Naive thymus-derived CD8-positive, alpha-beta T cell (primary cell): ENCODE data around the gene CLIP3. TPM values are rescaled to one million over a fixed set of nuclear protein-coding genes. Genes with fewer than 3 reads are reported as not detected.
"Not testable (repeated sequence)": the region's sequence is repeated elsewhere in the genome, so short reads cannot be mapped to it uniquely, and the experiment has no call there.

ENCODE experiments used
- ATAC-seq, 2 donors: fragments of 150-1000 bp; cut with Tn5 transposase in 1 of 2; sonication (Bioruptor Pico), chemical (Tn5 transposase) in 1 of 2; 1 replicate in 1 of 2; 2 replicates in 1 of 2; pipeline ENCODE4 v1.10.0; 2021; ENCODE audit warnings: mild to moderate bottlenecking in 2 of 2, moderate library complexity in 2 of 2
- POLR2A ChIA-PET: fragments of 350-600 bp; sonication (Branson Sonifier 250); formaldehyde crosslinking; loops from one replicate; lab custom pipeline; 2021; ENCODE audit warnings: antibody characterized with exemption; lab: Charles Lee
- DNase-seq, 10 donors: peaks; one replicate each; pipeline versions ENCODE4 v3.0.0 to v3.0.0-alpha.2; 2020 to 2022
- H3K27ac Mint-ChIP-seq, 10 donors: one replicate each; pipeline ENCODE4 v1.8.0; 2020 to 2022; ENCODE audit warnings: mild to moderate bottlenecking in 10 of 10, mixed read lengths in 10 of 10, moderate library complexity in 4 of 10, inconsistent platforms in 1 of 10
- H3K27me3 Mint-ChIP-seq, 5 donors: one replicate each; pipeline ENCODE4 v1.8.0; 2021 to 2022; ENCODE audit warnings: mixed read lengths in 5 of 5
- H3K36me3 Mint-ChIP-seq, 3 donors: one replicate each; pipeline ENCODE4 v1.8.0; 2020 to 2022; ENCODE audit warnings: mixed read lengths in 3 of 3, mild to moderate bottlenecking in 2 of 3, inconsistent platforms in 1 of 3
- H3K4me1 Mint-ChIP-seq, 4 donors: one replicate each; pipeline ENCODE4 v1.8.0; 2021 to 2022; ENCODE audit warnings: mixed read lengths in 4 of 4
- H3K4me3 Mint-ChIP-seq, 10 donors: one replicate each; pipeline ENCODE4 v1.8.0; 2020 to 2022; ENCODE audit warnings: mild to moderate bottlenecking in 10 of 10, mixed read lengths in 10 of 10, moderate library complexity in 6 of 10, inconsistent platforms in 1 of 10
- H3K9me3 Mint-ChIP-seq, 9 donors: one replicate each; pipeline ENCODE4 v1.8.0; 2020 to 2022; ENCODE audit warnings: mixed read lengths in 9 of 9, mild to moderate bottlenecking in 3 of 9, inconsistent platforms in 1 of 9, moderate library complexity in 1 of 9
- polyA plus RNA-seq, 3 donors: library from polyadenylated mRNA; unstranded; fragments of 300-500 nt; fragmentation: Illumina TruSeq; gene quantifications; one replicate each; pipeline ENCODE4 v1.2.3, GENCODE V29; 2021
- total RNA-seq, 8 experiments: library from RNA in 2 of 8; stranded (reverse) in 2 of 8; gene quantifications; one replicate each; pipeline ENCODE4 v1.2.3 and lab custom pipeline; 2021 to 2026

The CLIP3 gene
- total and polyA plus RNA-seq, 5 experiments from 2014 or later = 1.3 to 2.6 (median 1.6) TPM; not detected in 1

GRCh38 chr19:36041831-36042230 is 9.2 kb upstream of the CLIP3 start:
- ATAC-seq (no peak), DNase-seq (no peak)
- H3K4me3 Mint-ChIP-seq = no peak overlapping the region
- H3K36me3 Mint-ChIP-seq = peaks cover 0 to 35% (median 5%) of the 10 kb centered on the region in 3 donors
- peaks cover 6 to 15% (median 10%) of the 10 kb centered on the region in 4 donors for H3K4me1 Mint-ChIP-seq
- POLR2A ChIA-PET = no interaction called here
- H3K27ac Mint-ChIP-seq = peak overlapping the region in 1 of 10 donors; percentile 27
- H3K27me3 Mint-ChIP-seq = no peaks in the 10 kb centered on the region
- no peaks in the 10 kb centered on the region for H3K9me3 Mint-ChIP-seq

DNA sequence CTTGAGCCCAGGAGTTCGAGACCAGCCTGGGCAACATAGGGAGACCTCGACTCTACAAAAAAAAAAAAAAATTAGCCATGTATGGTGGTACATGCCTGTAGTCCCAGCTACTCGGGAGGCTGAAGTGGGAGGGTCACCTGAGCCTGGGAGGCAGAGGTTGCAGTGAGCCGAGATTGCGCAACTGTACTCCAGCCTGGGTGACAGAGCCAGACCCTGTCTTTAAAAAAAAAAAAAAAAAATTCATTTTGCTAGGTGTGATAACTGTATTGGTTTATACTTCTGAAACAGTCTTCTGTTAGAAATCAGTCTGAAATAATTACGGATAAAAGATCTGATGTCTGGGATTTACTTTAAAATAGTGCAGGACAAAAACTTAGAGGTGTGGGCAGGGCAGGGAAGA is 8.4 kb upstream of the CLIP3 start:
- H3K27me3 Mint-ChIP-seq, POLR2A ChIA-PET, DNase-seq, H3K9me3 Mint-ChIP-seq, H3K27ac Mint-ChIP-seq, H3K4me3 Mint-ChIP-seq, ATAC-seq: not testable (repeated sequence)
- Mint-ChIP-seq H3K4me1 (peaks cover 8 to 12% (median 10%) of the 10 kb centered on the region in 4 donors), H3K36me3 (peaks cover 0 to 35% (median 5%) of the 10 kb centered on the region in 3 donors)

- Mint-ChIP-seq H3K27ac (no peak overlapping the region), H3K4me1 (peaks cover 13 to 18% (median 14%) of the 10 kb centered on the region in 4 donors), H3K9me3 (no peaks in the 10 kb centered on the region), H3K4me3 (no peak overlapping the region), H3K36me3 (peaks cover 0 to 38% (median 2%) of the 10 kb centered on the region in 3 donors), H3K27me3 (no peaks in the 10 kb centered on the region)
- DNase-seq = no peak
- POLR2A ChIA-PET = no interaction called here
- no peak for ATAC-seq
Measured at GRCh38 chr19:36040495-36040894, 7.8 kb upstream of the CLIP3 start.

DNA sequence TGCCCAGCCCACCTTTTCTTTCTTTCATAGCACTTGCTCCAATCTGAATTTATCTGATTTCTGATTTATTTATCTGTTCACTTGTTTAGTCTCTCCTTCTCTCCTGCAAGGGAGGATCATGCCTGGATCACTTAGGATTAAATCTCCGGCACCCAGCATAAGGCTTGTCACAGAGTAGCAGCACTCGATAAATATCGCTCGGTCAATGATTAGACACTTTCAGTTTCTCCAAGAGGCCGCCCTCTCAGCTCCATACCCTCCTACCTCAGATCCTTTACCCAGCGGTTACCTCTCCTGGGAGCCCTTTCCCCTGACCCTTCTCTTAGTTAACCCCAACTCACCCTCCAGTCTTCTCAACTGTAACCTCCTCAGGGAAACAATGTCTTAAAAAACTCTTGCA is 1.4 kb downstream of the CLIP3 start:
- Mint-ChIP-seq H3K27ac (peak overlapping the region in 2 of 10 donors; percentile 47 to 52), H3K9me3 (no peaks in the 10 kb centered on the region), H3K4me3 (peak overlapping the region in 2 of 10 donors; percentile 4 to 22), H3K36me3 (peaks cover 0 to 17% (median 11%) of the 10 kb centered on the region in 3 donors), H3K27me3 (peaks cover 0 to 3% (median 0%) of the 10 kb centered on the region in 5 donors), H3K4me1 (peaks cover 17 to 34% (median 24%) of the 10 kb centered on the region in 4 donors)
- ATAC-seq (no peak), DNase-seq (no peak)
- POLR2A ChIA-PET = interaction anchor here (0.5 kb wide), 1 partner anchor 730 kb away, joined by 3 read pairs; no protein-coding TSS in a partner anchor

GRCh38 chr19:36030264-36031148 is 2.2 kb downstream of the CLIP3 start:
- ATAC-seq = no peak

DNA sequence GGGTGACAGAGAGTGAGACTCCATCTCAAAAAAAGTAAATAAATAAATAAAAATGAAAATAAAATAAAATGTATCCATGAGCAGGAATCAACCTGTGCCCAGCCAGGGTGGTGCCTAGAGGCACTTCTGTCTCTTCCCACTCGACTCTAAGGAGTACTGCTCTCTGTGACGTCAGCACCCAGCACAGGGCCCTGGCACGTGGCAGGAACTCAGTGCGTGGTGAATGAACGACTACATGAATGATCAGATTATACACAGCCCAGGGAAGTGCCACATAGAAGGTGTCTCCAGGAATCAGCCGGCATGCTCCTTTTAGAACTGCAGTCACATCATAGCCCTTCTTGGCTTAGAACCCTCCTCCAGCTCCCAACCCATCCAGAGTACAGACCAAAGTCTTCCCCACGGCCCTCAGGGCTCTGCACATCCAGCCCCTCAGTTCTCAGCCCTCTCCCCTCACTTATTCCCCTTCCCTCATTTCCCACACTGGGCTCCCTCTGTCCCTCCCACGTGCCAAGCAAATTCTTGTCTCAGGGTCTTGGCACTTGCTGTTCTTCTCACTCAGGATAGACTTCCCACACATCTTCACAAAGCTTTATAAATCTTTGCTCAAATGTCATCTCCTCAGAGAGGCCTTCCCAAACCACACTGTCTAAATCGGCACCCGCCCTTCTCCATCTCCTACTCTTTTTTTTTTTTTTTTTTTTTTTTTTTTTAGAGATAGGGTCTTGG is 4.2 kb downstream of the CLIP3 start:
- H3K4me3 Mint-ChIP-seq = no peak overlapping the region
- H3K27ac Mint-ChIP-seq = peak overlapping the region in 3 of 10 donors; percentile 62 to 82 (median 76)
- no peaks in the 10 kb centered on the region for H3K9me3 Mint-ChIP-seq
- POLR2A ChIA-PET = no interaction called here
- DNase-seq (no peak), ATAC-seq (no peak)
- H3K27me3 Mint-ChIP-seq = peaks cover 0 to 3% (median 0%) of the 10 kb centered on the region in 5 donors
- peaks cover 5 to 15% (median 10%) of the 10 kb centered on the region in 4 donors for H3K4me1 Mint-ChIP-seq
- peaks cover 0 to 15% (median 15%) of the 10 kb centered on the region in 3 donors for H3K36me3 Mint-ChIP-seq

More at GRCh38 chr19:36030264-36031148, 2.2 kb downstream of the CLIP3 start:
- Mint-ChIP-seq H3K27ac (peak overlapping the region in 2 of 10 donors; percentile 34 to 70), H3K4me1 (peaks cover 13 to 29% (median 19%) of the 10 kb centered on the region in 4 donors), H3K4me3 (peak overlapping the region in 1 of 10 donors; percentile 17), H3K36me3 (peaks cover 0 to 14% (median 12%) of the 10 kb centered on the region in 3 donors), H3K27me3 (peaks cover 0 to 3% (median 0%) of the 10 kb centered on the region in 5 donors), H3K9me3 (no peaks in the 10 kb centered on the region)
- no peak for DNase-seq
- POLR2A ChIA-PET = interaction anchor here (0.5 to 0.6 kb wide), 2 partner anchors 20 to 729 kb away, joined by 3 read pairs; no protein-coding TSS in a partner anchor

GRCh38 chr19:36027696-36028095 is 5.0 kb downstream of the CLIP3 start:
- Mint-ChIP-seq H3K27ac (peak overlapping the region in 1 of 10 donors; percentile 27), H3K4me1 (peaks cover 4 to 11% (median 5%) of the 10 kb centered on the region in 4 donors), H3K9me3 (no peaks in the 10 kb centered on the region), H3K27me3 (peaks cover 0 to 3% (median 0%) of the 10 kb centered on the region in 5 donors), H3K36me3 (peaks cover 0 to 21% (median 20%) of the 10 kb centered on the region in 3 donors), H3K4me3 (no peak overlapping the region)
- no peak for ATAC-seq
- no peak for DNase-seq
- POLR2A ChIA-PET = no interaction called here

DNA sequence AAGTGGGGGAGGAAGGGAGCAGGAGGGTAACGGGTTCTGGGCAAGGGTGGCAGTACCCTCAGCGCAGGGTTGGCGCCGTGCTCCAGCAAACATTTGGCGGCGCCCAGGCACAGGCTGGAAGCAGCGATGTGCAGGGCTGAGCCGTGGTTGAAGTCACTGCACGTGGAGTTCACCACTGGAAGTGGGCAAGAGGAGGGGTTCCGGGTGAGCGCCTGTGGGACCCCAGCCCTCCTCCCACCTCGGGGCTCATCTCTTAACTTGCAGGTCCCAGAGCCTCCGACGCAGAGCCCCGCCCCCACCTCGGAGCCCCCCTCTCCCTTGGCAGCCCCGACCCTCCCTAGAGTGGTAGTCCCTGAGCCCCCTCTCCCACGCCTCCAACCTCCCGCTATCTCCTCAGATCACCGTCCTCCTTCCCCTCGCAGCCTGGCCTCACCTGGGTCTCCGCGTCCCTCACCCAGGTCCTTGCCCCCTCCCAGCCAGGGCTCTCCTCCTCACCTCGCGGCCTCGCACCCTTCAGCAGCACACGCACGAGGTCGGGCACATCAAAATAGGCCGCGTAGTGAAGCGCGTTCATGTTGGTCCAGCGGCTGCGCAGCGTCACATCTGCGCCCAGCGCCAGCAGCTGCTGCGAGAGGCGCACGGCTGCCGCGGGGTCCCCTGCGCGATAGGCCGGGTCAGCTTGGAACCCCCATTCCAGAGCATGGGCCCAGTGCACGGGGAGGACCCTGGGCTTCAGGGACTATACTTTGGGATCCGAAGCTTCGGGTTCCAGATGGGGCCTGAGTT is 6.4 kb downstream of the CLIP3 start:
- POLR2A ChIA-PET = no interaction called here
- no peak overlapping the region for H3K4me3 Mint-ChIP-seq
- no peak for DNase-seq

DNA sequence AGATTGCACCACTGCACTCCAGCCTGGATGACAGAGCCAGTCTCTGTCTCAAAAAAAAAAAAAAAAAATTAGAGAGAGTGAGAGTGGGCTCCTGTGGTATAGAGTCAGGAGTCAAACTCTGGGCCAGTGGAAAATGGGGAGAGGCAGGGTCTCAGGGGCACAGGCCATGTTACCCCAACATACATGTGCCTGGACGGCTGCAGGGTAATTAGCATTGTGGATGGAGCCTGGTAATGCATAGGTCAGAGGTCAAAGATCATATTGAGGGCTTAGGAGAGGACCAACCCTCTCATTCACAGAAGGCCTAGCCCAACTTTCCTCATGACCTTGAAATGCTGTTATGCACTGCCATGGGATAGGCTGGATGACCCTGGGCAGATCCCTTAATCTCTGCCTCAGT is 7.1 kb downstream of the CLIP3 start:
- peaks cover 0 to 3% (median 0%) of the 10 kb centered on the region in 4 donors for H3K4me1 Mint-ChIP-seq
- DNase-seq (no peak), ATAC-seq (no peak)
- H3K9me3 Mint-ChIP-seq = no peaks in the 10 kb centered on the region
- no peak overlapping the region for H3K4me3 Mint-ChIP-seq
- no peaks in the 10 kb centered on the region for H3K27me3 Mint-ChIP-seq
- peaks cover 0 to 32% (median 18%) of the 10 kb centered on the region in 3 donors for H3K36me3 Mint-ChIP-seq
- POLR2A ChIA-PET = no interaction called here
- H3K27ac Mint-ChIP-seq = no peak overlapping the region

More for the DNA sequence above, 6.4 kb downstream of the CLIP3 start:
- peaks cover 0 to 31% (median 20%) of the 10 kb centered on the region in 3 donors for H3K36me3 Mint-ChIP-seq
- no peak for ATAC-seq
- no peak overlapping the region for H3K27ac Mint-ChIP-seq
- peaks cover 0 to 5% (median 0%) of the 10 kb centered on the region in 4 donors for H3K4me1 Mint-ChIP-seq
- H3K9me3 Mint-ChIP-seq = no peaks in the 10 kb centered on the region
- no peaks in the 10 kb centered on the region for H3K27me3 Mint-ChIP-seq

DNA sequence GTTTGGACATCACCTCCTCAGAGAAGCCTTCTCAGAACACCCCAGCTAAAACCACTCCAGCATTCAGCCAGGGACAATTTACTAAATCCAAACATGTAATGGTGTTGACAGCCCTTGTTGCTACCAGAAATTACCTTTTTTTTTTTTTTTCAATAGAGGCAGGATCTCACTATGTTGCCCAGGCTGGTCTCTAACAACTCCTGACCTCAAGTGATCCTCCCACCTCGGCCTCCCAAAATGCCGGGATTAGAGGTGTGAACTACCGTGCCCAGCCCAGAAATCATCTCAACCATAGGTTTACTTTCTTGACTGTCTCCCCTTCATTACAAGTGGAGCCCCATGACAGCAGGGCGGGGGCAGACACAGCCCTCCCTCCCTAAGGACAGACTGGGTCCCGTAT is 9.2 kb downstream of the CLIP3 start:
- no peaks in the 10 kb centered on the region for H3K4me1 Mint-ChIP-seq
- H3K27ac Mint-ChIP-seq = peak overlapping the region in 1 of 10 donors; percentile 72
- no peak for DNase-seq
- ATAC-seq = no peak
- H3K9me3 Mint-ChIP-seq = no peaks in the 10 kb centered on the region
- H3K4me3 Mint-ChIP-seq = no peak overlapping the region
- peaks cover 0 to 26% (median 14%) of the 10 kb centered on the region in 3 donors for H3K36me3 Mint-ChIP-seq
- no peaks in the 10 kb centered on the region for H3K27me3 Mint-ChIP-seq
- POLR2A ChIA-PET = no interaction called here

DNA sequence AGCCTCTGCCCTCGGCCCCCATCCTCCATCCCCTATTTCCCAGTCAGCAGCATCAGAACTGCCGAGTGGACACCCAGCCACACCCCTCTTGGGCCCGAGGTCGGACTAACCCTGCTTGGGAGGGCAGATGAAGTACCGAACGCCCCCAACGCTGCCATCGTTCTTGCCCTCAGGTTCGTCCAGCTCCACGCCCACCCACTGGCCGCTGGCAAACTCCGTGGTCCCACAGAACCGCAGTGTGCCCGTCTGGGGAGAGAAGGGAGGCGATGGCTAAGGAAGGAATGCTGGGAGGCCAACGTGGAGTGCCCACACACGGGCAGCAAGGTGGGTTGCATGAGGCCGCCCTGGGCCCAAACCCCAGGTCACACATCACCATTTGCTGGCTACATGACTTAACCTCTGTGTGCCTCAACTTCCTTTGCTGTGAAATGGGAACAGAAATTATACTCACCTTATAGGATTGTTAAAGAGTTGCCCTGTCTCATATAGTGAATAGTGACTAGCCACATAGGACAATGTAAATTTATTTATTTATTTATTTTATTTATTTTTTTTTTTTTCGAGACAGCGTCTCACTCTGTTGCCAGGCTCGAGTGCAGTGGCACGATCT is 13.5 kb downstream of the CLIP3 start:
- peaks cover 0 to 26% (median 10%) of the 10 kb centered on the region in 3 donors for H3K36me3 Mint-ChIP-seq
- no peak overlapping the region for H3K27ac Mint-ChIP-seq
- no peak for DNase-seq
- no peaks in the 10 kb centered on the region for H3K27me3 Mint-ChIP-seq
- POLR2A ChIA-PET = interaction anchor here (0.7 kb wide), 1 partner anchor 13 kb away, joined by 6 read pairs; no protein-coding TSS in a partner anchor
- H3K9me3 Mint-ChIP-seq = no peaks in the 10 kb centered on the region
- H3K4me3 Mint-ChIP-seq = no peak overlapping the region
- H3K4me1 Mint-ChIP-seq = peaks cover 4 to 21% (median 15%) of the 10 kb centered on the region in 4 donors
- ATAC-seq = no peak
